ENCODE data around the gene MTX2. TPM values are rescaled to one million over a fixed set of nuclear protein-coding genes. Genes with fewer than 3 reads are reported as not detected.

The MTX2 gene
- total RNA-seq, 1 donor from 2014 or later, result 19.4 TPM

- peaks cover 17% of the 10 kb centered on the region for H3K4me1 Mint-ChIP-seq (ENCODE audit: low read depth)
- H3K27me3 Mint-ChIP-seq (ENCODE audit: low read depth), result no peaks in the 10 kb centered on the region
- no peak for TF ChIP-seq CTCF (IDR thresholded peaks at IDR 0.05)
- H3K4me3 Mint-ChIP-seq (ENCODE audit: unreplicated experiment), result no peak overlapping the region
- H3K27ac Mint-ChIP-seq (ENCODE audit: unreplicated experiment), result no peak overlapping the region
- no peaks in the 10 kb centered on the region for H3K9me3 Mint-ChIP-seq (ENCODE audit: low read depth)
- DNase-seq (ENCODE audit: low spot score), result no peak
- peaks cover 7% of the 10 kb centered on the region for H3K36me3 Mint-ChIP-seq (ENCODE audit: low read depth)
Measured at GRCh38 chr2:176321916-176322315, 52.7 kb downstream of the MTX2 start.

- peaks cover 14% of the 10 kb centered on the region for H3K4me1 Mint-ChIP-seq (ENCODE audit: low read depth)
- H3K27ac Mint-ChIP-seq (ENCODE audit: unreplicated experiment), result no peak overlapping the region
- H3K9me3 Mint-ChIP-seq (ENCODE audit: low read depth), result no peaks in the 10 kb centered on the region
- no peak for DNase-seq (ENCODE audit: low spot score)
- TF ChIP-seq CTCF (IDR thresholded peaks at IDR 0.05), result no peak
- peaks cover 5% of the 10 kb centered on the region for H3K36me3 Mint-ChIP-seq (ENCODE audit: low read depth)
- H3K27me3 Mint-ChIP-seq (ENCODE audit: low read depth), result no peaks in the 10 kb centered on the region
- H3K4me3 Mint-ChIP-seq (ENCODE audit: unreplicated experiment), result no peak overlapping the region
Measured at GRCh38 chr2:176324862-176325261, 55.6 kb downstream of the MTX2 start.

- peaks cover 5% of the 10 kb centered on the region for H3K36me3 Mint-ChIP-seq (ENCODE audit: low read depth)
- H3K4me1 Mint-ChIP-seq (ENCODE audit: low read depth), result peaks cover 14% of the 10 kb centered on the region
- no peak for TF ChIP-seq CTCF (IDR thresholded peaks at IDR 0.05)
- H3K4me3 Mint-ChIP-seq (ENCODE audit: unreplicated experiment), result no peak overlapping the region
- no peak for DNase-seq (ENCODE audit: low spot score)
- no peaks in the 10 kb centered on the region for H3K9me3 Mint-ChIP-seq (ENCODE audit: low read depth)
- H3K27me3 Mint-ChIP-seq (ENCODE audit: low read depth), result no peaks in the 10 kb centered on the region
- no peak overlapping the region for H3K27ac Mint-ChIP-seq (ENCODE audit: unreplicated experiment)
Measured at GRCh38 chr2:176325732-176326131, 56.5 kb downstream of the MTX2 start.

DNA sequence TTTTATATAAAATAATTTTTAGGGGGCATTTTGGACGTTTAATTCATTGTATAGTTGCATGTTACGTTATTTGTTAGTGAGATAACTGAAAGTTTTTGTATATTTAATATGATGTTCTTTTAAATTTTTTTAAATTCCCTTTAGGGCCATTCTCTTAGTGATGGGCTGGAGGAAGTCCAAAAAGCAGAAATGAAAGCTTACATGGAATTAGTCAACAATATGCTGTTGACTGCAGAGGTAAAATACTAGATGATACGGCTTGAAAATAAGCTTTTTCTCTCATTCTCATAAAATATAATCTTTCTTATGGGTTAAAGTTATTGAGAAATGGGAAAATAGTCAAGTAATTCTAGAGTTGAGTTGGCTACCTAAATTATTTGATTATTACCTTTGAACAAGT lies 58.9 kb downstream of the MTX2 start:
- TF ChIP-seq CTCF (IDR thresholded peaks at IDR 0.05), result no peak
- Mint-ChIP-seq H3K4me1 (ENCODE audit: low read depth) (peaks cover 28% of the 10 kb centered on the region), H3K27me3 (ENCODE audit: low read depth) (no peaks in the 10 kb centered on the region), H3K9me3 (ENCODE audit: low read depth) (no peaks in the 10 kb centered on the region), H3K36me3 (ENCODE audit: low read depth) (peaks cover 3% of the 10 kb centered on the region), H3K4me3 (ENCODE audit: unreplicated experiment) (no peak overlapping the region), H3K27ac (ENCODE audit: unreplicated experiment) (no peak overlapping the region)
- DNase-seq (ENCODE audit: low spot score), result no peak

GRCh38 chr2:176330612-176331011 lies 61.4 kb downstream of the MTX2 start:
- TF ChIP-seq CTCF (IDR thresholded peaks at IDR 0.05), result no peak
- Mint-ChIP-seq H3K4me1 (ENCODE audit: low read depth) (peaks cover 16% of the 10 kb centered on the region), H3K27me3 (ENCODE audit: low read depth) (no peaks in the 10 kb centered on the region), H3K27ac (ENCODE audit: unreplicated experiment) (no peak overlapping the region), H3K36me3 (ENCODE audit: low read depth) (peaks cover 3% of the 10 kb centered on the region), H3K4me3 (ENCODE audit: unreplicated experiment) (no peak overlapping the region), H3K9me3 (ENCODE audit: low read depth) (no peaks in the 10 kb centered on the region)
- no peak for DNase-seq (ENCODE audit: low spot score)

Data from chondrocyte (in vitro differentiated cells).